ENCODE measurements around the gene TARS2. TPM values are rescaled to one million over a fixed set of nuclear protein-coding genes. Genes with fewer than 3 reads are reported as not detected.

The TARS2 gene
- total and polyA plus RNA-seq, 2 experiments from 2014 or later = 14.0 to 14.4 TPM

DNA sequence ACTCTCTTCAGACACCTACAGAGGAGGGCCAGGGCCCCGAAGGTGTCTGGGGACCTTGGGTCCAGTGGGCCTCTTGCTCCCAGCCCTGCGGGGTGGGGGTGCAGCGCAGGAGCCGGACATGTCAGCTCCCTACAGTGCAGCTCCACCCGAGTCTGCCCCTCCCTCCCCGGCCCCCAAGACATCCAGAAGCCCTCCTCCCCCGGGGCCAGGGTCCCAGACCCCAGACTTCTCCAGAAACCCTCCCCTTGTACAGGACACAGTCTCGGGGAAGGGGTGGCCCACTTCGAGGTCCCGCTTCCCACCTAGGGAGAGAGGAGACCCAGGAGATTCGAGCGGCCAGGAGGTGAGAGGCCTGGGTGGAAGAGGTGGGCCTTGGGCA, 65.7 kb downstream of the TARS2 start:
- H3K27ac ChIP-seq = peak overlapping the region; percentile 86

GRCh38 chr1:150553392-150554085, 66.3 kb downstream of the TARS2 start:
- Histone ChIP-seq H3K27me3 (replicated peaks; ENCODE audit: insufficient read depth) (no peaks in the 10 kb centered on the region), H3F3A (ENCODE audit: insufficient read depth) (peaks cover 20% of the 10 kb centered on the region), H3K9ac (peak overlapping the region; percentile 71; the same call in 1 of the 2 replicates), H3K4me1 (ENCODE audit: insufficient read depth) (peaks cover 29% of the 10 kb centered on the region), H3K4me2 (ENCODE audit: unreplicated experiment) (no peak overlapping the region), H3K9me3 (ENCODE audit: low read depth) (no peaks in the 10 kb centered on the region), H3K79me2 (ENCODE audit: insufficient read depth) (0 out of 2 replicates have a peak, but pooled peaks cover 3% of the 10 kb centered on the region), H2AFZ (no peak overlapping the region), H3K36me3 (ENCODE audit: low read depth) (0 out of 2 replicates have a peak, but pooled peaks cover 3% of the 10 kb centered on the region), H3K27ac (peak overlapping the region; percentile 86; the same call in 1 of the 2 replicates), H3K9me2 (ENCODE audit: insufficient read depth) (no peaks in the 10 kb centered on the region), H3K4me3 (no peak overlapping the region), H4K20me1 (ENCODE audit: insufficient read depth) (no peaks in the 10 kb centered on the region)
- DNase-seq = no peak
- in situ Hi-C loops (cut with MboI) = no loop called here
- TF ChIP-seq EZH2 (IDR thresholded peaks at IDR 0.05; ENCODE audit: insufficient read depth, poor library complexity, severe bottlenecking) (no peak), EZH2phosphoT487 (IDR thresholded peaks at IDR 0.05; ENCODE audit: insufficient read depth, low read depth) (no peak)
- 78 to 79% methylated on average over 18 to 23 of the region's 23 CpGs for WGBS, 2 experiments (ENCODE audit: low coverage in 1 of 2, low lambda C conversion rate in 2 of 2, missing lambda C conversion rate in 2 of 2)

More for the DNA sequence above, 65.7 kb downstream of the TARS2 start:
- Histone ChIP-seq H3F3A (ENCODE audit: insufficient read depth) (peaks cover 20% of the 10 kb centered on the region), H3K79me2 (ENCODE audit: insufficient read depth) (0 out of 2 replicates have a peak, but pooled peaks cover 3% of the 10 kb centered on the region), H3K9ac (peak overlapping the region; percentile 71), H2AFZ (no peak overlapping the region), H3K4me3 (peak overlapping the region; percentile 16; the same call in 1 of the 2 replicates), H3K36me3 (ENCODE audit: low read depth) (0 out of 2 replicates have a peak, but pooled peaks cover 3% of the 10 kb centered on the region), H3K4me2 (ENCODE audit: unreplicated experiment) (peak overlapping the region; percentile 53), H3K27me3 (replicated peaks; ENCODE audit: insufficient read depth) (no peaks in the 10 kb centered on the region), H3K9me2 (ENCODE audit: insufficient read depth) (no peaks in the 10 kb centered on the region), H3K4me1 (ENCODE audit: insufficient read depth) (peaks cover 29% of the 10 kb centered on the region), H3K9me3 (ENCODE audit: low read depth) (no peaks in the 10 kb centered on the region), H4K20me1 (ENCODE audit: insufficient read depth) (no peaks in the 10 kb centered on the region)
- TF ChIP-seq EZH2phosphoT487 (IDR thresholded peaks at IDR 0.05; ENCODE audit: insufficient read depth, low read depth) (no peak), EZH2 (IDR thresholded peaks at IDR 0.05; ENCODE audit: insufficient read depth, poor library complexity, severe bottlenecking) (no peak)
- 63 to 78% methylated on average over 7 to 12 of the region's 12 CpGs for whole genome bisulfite sequencing, 2 experiments (ENCODE audit: low coverage in 1 of 2, low lambda C conversion rate in 2 of 2, missing lambda C conversion rate in 2 of 2)
- in situ Hi-C loops (cut with MboI) = no loop called here
- no peak for DNase-seq

DNA sequence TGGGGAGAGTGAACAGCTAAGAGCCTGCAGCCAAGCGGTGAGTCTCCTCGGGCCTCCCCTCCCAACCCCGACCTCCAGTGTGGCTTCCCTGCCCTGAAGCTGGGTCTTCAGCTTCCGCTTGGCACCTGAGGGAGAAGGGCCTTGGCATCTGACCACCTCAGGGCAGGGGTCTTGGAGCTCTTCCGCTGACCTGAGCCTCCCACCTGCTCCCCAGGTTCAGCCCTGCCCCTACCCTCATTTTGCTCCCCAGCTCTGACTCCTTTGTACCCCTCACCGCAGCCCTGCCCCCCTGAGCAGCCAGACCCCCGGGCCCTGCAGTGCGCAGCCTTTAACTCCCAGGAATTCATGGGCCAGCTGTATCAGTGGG, 66.8 kb downstream of the TARS2 start:
- no peaks in the 10 kb centered on the region for H3K9me2 ChIP-seq (ENCODE audit: insufficient read depth)
- H3K27ac ChIP-seq = no peak overlapping the region
- H3K36me3 ChIP-seq (ENCODE audit: low read depth) = 0 out of 2 replicates have a peak, but pooled peaks cover 3% of the 10 kb centered on the region
- H4K20me1 ChIP-seq (ENCODE audit: insufficient read depth) = no peaks in the 10 kb centered on the region
- no peak overlapping the region for H3K4me3 ChIP-seq
- in situ Hi-C loops (cut with MboI) = no loop called here
- H3K4me1 ChIP-seq (ENCODE audit: insufficient read depth) = peaks cover 29% of the 10 kb centered on the region
- H2AFZ ChIP-seq = no peak overlapping the region
- H3K9ac ChIP-seq = no peak overlapping the region
- DNase-seq = no peak
- no peak overlapping the region for H3K4me2 ChIP-seq (ENCODE audit: unreplicated experiment)
- H3K27me3 ChIP-seq (replicated peaks; ENCODE audit: insufficient read depth) = no peaks in the 10 kb centered on the region
- H3K9me3 ChIP-seq (ENCODE audit: low read depth) = no peaks in the 10 kb centered on the region
- 0 out of 2 replicates have a peak, but pooled peaks cover 3% of the 10 kb centered on the region for H3K79me2 ChIP-seq (ENCODE audit: insufficient read depth)
- peaks cover 20% of the 10 kb centered on the region for H3F3A ChIP-seq (ENCODE audit: insufficient read depth)
- TF ChIP-seq EZH2 (IDR thresholded peaks at IDR 0.05; ENCODE audit: insufficient read depth, poor library complexity, severe bottlenecking) (no peak), EZH2phosphoT487 (IDR thresholded peaks at IDR 0.05; ENCODE audit: insufficient read depth, low read depth) (no peak)
- WGBS, 2 experiments (ENCODE audit: low coverage in 1 of 2, low lambda C conversion rate in 2 of 2, missing lambda C conversion rate in 2 of 2) = 80 to 88% methylated on average over 8 of the region's 8 CpGs

- H3K4me3 ChIP-seq = no peak overlapping the region
- WGBS, 2 experiments (ENCODE audit: low coverage in 1 of 2, low lambda C conversion rate in 2 of 2, missing lambda C conversion rate in 2 of 2) = 78 to 80% methylated on average over 18 to 19 of the region's 19 CpGs
- H3F3A ChIP-seq (ENCODE audit: insufficient read depth) = peaks cover 21% of the 10 kb centered on the region
- no peak overlapping the region for H2AFZ ChIP-seq
- TF ChIP-seq EZH2 (IDR thresholded peaks at IDR 0.05; ENCODE audit: insufficient read depth, poor library complexity, severe bottlenecking) (no peak), EZH2phosphoT487 (IDR thresholded peaks at IDR 0.05; ENCODE audit: insufficient read depth, low read depth) (no peak)
- no peaks in the 10 kb centered on the region for H3K9me2 ChIP-seq (ENCODE audit: insufficient read depth)
- H3K9me3 ChIP-seq (ENCODE audit: low read depth) = no peaks in the 10 kb centered on the region
- in situ Hi-C loops (cut with MboI) = no loop called here
- H3K36me3 ChIP-seq (ENCODE audit: low read depth) = 0 out of 2 replicates have a peak, but pooled peaks cover 3% of the 10 kb centered on the region
- no peaks in the 10 kb centered on the region for H4K20me1 ChIP-seq (ENCODE audit: insufficient read depth)
- no peak overlapping the region for H3K4me2 ChIP-seq (ENCODE audit: unreplicated experiment)
- no peak overlapping the region for H3K27ac ChIP-seq
- peaks cover 8% of the 10 kb centered on the region; the same call in 1 of the 2 replicates for H3K79me2 ChIP-seq (ENCODE audit: insufficient read depth)
- DNase-seq = peak; percentile 0
- no peak overlapping the region for H3K9ac ChIP-seq
- H3K4me1 ChIP-seq (ENCODE audit: insufficient read depth) = peaks cover 27% of the 10 kb centered on the region
- H3K27me3 ChIP-seq (replicated peaks; ENCODE audit: insufficient read depth) = no peaks in the 10 kb centered on the region
Observed at GRCh38 chr1:150555198-150555970, 68.2 kb downstream of the TARS2 start.
